ENCODE measurements around the gene COL4A1. TPM values are rescaled to one million over a fixed set of nuclear protein-coding genes. Genes with fewer than 3 reads are reported as not detected.

The COL4A1 gene
- polyA plus RNA-seq, 2 of the 4 experiments (the other 2 are of a cell fraction), result 23.8 to 71.3 TPM

GRCh38 chr13:110192472-110192871 lies 114.5 kb downstream of the COL4A1 start:
- TF ChIP-seq NPAS2 (CRISPR knock-in tag; IDR thresholded peaks at IDR 0.05; ENCODE audit: borderline replicate concordance) (no peak), ZNF302 (CRISPR knock-in tag; IDR thresholded peaks at IDR 0.05) (no peak), RAD21 (conservative IDR thresholded peaks at IDR 0.05 in 1 of 2, IDR thresholded peaks at IDR 0.05 in 1 of 2) (no peak), CTCF (IDR thresholded peaks at IDR 0.05) (no peak), ELK1 (IDR thresholded peaks at IDR 0.05; ENCODE audit: low read depth, low read length) (no peak), POLR2A (IDR thresholded peaks at IDR 0.05; ENCODE audit: low read length) (no peak), MAZ (IDR thresholded peaks at IDR 0.05; ENCODE audit: borderline replicate concordance, low read depth, low read length) (no peak), ZFP36 (IDR thresholded peaks at IDR 0.05; ENCODE audit: borderline replicate concordance, partially characterized antibody) (no peak), CHD4 (IDR thresholded peaks at IDR 0.05; ENCODE audit: borderline replicate concordance) (no peak), EHF (CRISPR knock-in tag; IDR thresholded peaks at IDR 0.05) (no peak), JUN (IDR thresholded peaks at IDR 0.05) (no peak), NR3C1 (IDR thresholded peaks at IDR 0.05) (no peak), SMC3 (IDR thresholded peaks at IDR 0.05) (no peak), GATA3 (IDR thresholded peaks at IDR 0.05; ENCODE audit: borderline replicate concordance) (no peak), REST (IDR thresholded peaks at IDR 0.05) (no peak), CBX8 (IDR thresholded peaks at IDR 0.05) (no peak), HMGXB4 (CRISPR knock-in tag; IDR thresholded peaks at IDR 0.05; ENCODE audit: borderline replicate concordance) (no peak)
- DNase-seq (ENCODE audit: low read depth in 1 of 2, low spot score in 1 of 2) (no peak), ATAC-seq (no peak), FAIRE-seq (no peak)
- CTCF ChIA-PET, result no interaction called here
- H3K27ac ChIP-seq, result no peak overlapping the region
- H3K4me1 ChIP-seq, result no peaks in the 10 kb centered on the region
- POLR2A ChIA-PET, result no interaction called here
- no peak overlapping the region for H3K4me2 ChIP-seq
- 80% methylated on average over 5 of the region's 5 CpGs for WGBS (ENCODE audit: missing lambda C conversion rate)
- H3K4me3 ChIP-seq, result no peak overlapping the region
- H3K9me3 ChIP-seq, result no peaks in the 10 kb centered on the region

- no peaks in the 10 kb centered on the region for H3K4me1 ChIP-seq
- H3K9me3 ChIP-seq, result no peaks in the 10 kb centered on the region
- H3K4me2 ChIP-seq, result no peak overlapping the region
- DNase-seq (ENCODE audit: low read depth in 1 of 2, low spot score in 1 of 2), result no peak
- ChIA-PET CTCF (no interaction called here), POLR2A (no interaction called here)
- TF ChIP-seq CBX2 (IDR thresholded peaks at IDR 0.05; ENCODE audit: borderline replicate concordance, low read depth) (no peak), MAFK (IDR thresholded peaks at IDR 0.05; ENCODE audit: partially characterized antibody) (peak; percentile 45)
- ATAC-seq, result no peak
- FAIRE-seq, result no peak
- H3K4me3 ChIP-seq, result no peak overlapping the region
- 74% methylated on average over 5 of the region's 5 CpGs for WGBS (ENCODE audit: missing lambda C conversion rate)
- H3K27ac ChIP-seq, result no peak overlapping the region
Observed at GRCh38 chr13:110187641-110188161, 119.3 kb downstream of the COL4A1 start.

Measured in A549 (cell line).